COR-L47 (cell line): Measurements from ENCODE around the gene PRKACG.
"Not testable (repeated sequence)": the region's sequence is repeated elsewhere in the genome, so short reads cannot be mapped to it uniquely, and the experiment has no call there.

Experiments used
- DNase-seq: peaks from one replicate; lab custom pipeline; 2025; lab: John Stamatoyannopoulos, UW

The PRKACG gene

GRCh38 chr9:69014013-69014412 lies at the start of gene PRKACG:
Gene PRKACG, minus strand, starts transcription at chr9:69014113. Its CDS starts 21 bp downstream, at chr9:69014092.
- DNase-seq: no peak

DNA sequence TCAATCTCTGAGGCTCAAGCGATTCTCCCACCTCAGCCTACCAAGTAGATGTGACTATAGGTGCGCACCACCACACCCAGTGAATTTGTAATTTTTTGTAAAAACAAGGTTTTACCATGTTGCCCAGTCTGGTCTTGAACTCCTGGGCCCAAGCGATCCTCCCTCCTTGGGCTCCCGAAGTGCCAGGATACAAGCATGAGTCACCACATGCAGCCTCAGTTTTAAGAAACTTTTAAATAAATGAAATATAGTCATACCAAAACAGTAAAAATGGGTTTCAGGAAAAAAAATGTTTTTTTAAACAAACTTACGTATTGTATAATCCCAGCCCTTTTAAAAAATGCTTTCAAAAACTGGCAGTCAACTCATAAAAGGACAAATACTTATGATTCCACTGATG lies 48.3 kb upstream of the PRKACG start:
- no peak for DNase-seq

- no peak for DNase-seq
Measured at GRCh38 chr9:69060766-69061165, 46.9 kb upstream of the PRKACG start.

DNA sequence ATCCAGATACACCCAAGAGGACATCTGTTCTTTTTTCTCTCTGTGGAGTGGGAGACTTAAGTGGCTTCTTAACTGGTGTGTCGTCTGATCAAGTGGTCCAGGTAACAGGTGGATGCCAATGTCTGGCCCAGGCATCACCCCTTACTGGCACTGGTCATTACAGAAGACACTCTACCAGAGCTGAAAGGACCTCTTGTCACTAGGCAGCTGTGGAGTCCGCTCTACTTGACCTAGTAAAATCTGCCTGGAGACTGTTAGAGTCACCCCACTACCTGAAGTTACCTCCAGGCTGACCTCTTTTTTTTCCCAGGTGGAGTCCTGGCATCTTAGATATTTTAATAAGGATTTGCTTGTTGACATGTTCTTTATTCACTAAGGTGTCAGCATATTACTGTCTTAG lies 44.2 kb upstream of the PRKACG start:
- no peak for DNase-seq

DNA sequence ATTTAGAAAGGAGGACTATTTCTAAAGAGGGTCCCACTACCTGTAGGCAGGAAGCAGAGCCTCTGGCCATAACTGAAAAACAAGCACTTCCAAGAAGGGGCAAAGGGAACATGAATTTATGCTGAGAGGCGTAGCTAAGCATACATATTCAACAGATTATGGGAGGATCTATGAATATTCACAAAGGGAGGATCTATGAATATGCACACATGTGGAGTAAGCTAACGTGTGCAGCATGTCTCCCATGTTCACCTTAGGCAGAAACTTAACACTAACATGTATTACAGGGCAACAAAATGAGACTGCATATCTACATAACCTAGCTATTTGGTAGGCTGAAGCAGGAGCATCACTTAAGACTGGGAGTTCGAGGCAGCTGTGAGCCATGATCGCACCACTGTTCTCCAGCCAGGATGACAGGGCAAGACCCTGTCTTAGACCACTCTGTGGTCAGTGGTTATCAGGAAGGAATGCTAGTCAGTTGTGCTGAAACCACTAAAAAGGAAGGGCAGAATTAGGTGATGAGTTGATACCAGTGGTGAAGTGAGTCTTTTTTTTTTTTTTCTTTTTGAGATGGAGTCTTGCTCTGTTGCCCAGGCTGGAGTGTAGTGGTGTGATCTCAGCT lies 42.4 kb upstream of the PRKACG start:
- DNase-seq: no peak

DNA sequence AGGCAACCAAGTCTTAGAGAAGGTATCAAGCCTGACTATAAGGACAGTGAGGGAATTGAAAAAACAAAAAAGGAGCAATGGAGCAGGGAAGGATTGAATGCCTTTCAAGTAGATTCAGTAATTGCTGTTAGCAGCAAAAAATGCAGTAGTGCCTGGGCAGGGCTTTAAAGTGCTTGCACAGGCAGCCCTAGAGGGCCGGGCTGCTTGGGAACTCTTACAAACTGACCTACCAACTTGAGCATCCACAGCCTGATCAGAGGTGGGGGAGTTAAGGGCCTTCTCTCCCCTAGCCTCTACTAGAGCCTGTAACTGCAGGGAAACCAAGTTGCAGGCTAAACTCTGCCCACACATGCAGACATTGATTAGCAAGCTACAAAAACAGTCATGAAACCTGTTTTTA lies 41.1 kb upstream of the PRKACG start:
- no peak for DNase-seq

DNA sequence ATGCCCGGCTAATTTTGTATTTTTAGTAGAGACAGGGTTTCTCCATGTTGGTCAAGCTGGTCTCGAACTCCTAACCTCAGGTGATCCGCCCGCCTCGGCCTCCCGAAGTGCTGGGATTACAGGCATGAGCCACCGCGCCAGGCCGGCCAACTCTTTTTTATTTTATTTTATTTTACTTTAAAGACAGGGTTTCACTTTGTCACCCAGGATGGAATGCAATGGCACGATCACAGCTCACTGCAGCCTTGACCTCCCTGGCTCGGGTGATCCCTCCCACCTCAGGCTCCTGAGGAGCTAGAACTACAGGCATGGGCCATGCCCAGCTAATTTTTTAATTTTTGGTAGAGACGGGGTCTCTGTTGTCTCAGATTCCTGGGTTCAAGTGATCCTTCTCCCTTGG lies 37.0 kb upstream of the PRKACG start:
- DNase-seq: not testable (repeated sequence)

DNA sequence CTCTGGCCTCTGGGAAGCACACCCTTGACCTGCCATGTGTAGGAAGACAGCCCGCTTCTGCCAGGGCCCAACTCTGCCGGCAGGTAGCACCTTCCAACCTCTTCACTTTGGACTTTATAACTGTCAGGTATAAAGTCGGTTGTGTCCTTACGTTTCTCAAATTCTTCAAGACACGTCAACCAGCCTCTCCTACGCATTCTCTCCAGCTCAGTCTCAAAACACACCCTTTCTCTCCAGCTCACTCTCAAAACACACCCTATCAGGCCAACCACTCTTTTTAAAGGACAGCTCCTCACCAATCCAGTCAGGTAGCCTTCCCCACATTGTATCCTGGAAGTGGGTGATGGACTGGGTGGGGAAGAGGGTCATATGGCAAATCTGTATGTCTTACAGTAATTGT lies 35.2 kb upstream of the PRKACG start:
- no peak for DNase-seq

DNA sequence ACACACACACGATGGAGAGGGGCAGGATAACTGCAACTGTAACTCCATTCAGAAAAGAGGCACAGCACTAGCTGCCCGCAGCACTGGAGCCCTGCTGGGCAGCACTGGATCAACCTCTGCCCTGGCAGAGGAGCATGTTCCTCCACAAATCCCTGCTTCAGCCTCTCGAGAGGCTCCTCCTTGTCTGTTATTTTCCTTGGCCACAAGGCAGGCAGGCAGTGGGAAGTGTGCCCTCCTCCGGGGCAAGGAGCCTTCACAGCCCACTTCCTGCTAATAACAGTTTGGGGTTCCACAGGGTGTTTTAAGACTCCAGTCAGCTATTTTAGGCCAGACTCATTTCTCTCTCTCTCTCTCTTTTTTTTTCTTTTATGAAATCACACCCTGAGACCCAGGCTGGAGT lies 33.5 kb upstream of the PRKACG start:
- no peak for DNase-seq

DNA sequence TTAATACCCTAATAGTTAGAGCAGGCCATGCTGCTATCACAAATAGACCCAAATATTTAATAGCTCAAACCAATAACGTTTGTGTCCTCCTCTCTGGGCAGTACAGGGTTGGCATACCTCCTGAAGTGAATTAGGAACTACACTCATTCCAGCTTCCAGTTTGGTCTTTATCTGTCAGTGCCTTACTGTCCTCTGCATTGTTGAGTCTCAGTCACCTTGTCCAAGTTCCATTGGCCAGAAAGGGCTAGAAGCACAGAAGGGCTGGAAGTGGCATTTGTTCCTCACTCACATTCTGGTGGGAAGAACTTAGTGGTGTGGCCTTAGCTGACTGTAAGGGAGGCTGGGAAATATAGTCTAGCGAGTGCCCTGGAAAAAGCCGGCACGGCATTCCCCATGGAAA lies 32.8 kb upstream of the PRKACG start:
- DNase-seq: no peak

- DNase-seq: no peak
Measured at GRCh38 chr9:69045821-69046220, 31.9 kb upstream of the PRKACG start.

DNA sequence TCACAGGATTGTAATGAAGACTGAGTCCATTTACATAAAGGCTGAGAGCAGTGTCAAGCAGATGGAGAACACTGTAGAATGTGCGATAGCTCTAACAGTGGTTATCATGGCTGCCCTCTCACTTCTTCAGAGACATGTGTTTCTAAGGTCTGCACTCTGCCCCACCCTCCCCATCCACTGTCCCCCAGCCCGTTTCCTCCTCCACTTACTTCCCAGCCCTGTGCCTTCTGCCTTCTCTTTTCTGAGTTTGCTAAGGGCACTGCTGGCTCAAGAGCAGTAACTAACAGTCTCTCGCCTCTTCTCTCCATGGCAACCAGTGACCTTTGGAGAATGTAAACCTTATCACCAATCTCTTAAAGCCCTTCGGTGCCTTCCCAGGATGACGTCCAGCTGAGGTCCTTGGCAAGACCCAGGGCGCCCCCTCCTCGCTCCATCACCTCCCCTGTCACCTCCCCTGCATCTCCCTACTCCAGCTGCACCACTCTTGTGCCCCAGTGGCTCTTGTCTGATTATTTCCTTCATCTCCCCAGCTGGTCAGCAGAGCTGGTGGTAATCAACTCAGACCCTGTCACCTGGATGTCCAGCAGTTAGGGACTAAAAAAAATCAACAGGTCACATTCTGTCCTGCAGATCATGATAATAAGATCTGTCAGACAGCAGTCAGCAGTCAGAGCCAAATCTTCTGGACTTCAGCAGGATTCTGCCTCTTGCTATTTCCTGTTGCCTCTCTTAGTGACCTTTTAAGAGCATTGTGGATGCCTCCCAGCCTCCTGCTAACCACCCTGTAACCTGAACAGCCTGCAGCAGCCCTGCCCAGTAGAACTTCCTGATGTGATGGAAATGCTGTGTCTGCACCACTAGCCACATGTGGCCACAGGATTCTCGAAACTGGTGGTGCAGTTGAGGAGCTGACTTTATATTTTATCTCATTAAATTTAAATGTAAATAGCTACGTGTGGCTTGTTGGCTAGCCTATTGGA lies 30.6 kb upstream of the PRKACG start:
- no peak for DNase-seq

GRCh38 chr9:69040646-69041045 lies 26.7 kb upstream of the PRKACG start:
- no peak for DNase-seq

GRCh38 chr9:69036799-69037198 lies 22.9 kb upstream of the PRKACG start:
- no peak for DNase-seq

DNA sequence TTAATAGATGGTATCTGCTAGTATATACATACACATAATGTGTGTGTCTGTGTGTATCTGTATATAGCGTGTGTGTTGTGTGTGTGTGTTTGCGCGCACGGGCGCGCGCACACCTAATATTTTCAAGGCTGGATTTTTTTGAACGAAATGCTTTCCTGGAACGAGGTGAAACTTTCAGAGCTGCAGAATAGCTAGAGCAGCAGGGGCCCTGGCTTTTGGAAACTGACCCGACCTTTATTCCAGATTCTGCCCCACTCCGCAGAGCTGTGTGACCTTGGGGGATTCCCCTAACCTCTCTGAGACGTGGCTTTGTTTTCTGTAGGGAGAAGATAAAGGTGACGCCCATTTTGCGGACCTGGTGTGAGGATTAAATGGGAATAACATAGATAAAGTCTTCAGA lies 22.4 kb upstream of the PRKACG start:
- no peak for DNase-seq

- peak; percentile 52 for DNase-seq
Measured at GRCh38 chr9:69035438-69036308, 21.8 kb upstream of the PRKACG start, which contains the start of gene FXN. Gene FXN, plus strand, starts transcription at chr9:69035752. Its CDS starts 31 bp downstream, at chr9:69035783.

GRCh38 chr9:69034071-69034470 lies 20.2 kb upstream of the PRKACG start:
- no peak for DNase-seq

- no peak for DNase-seq
Measured at GRCh38 chr9:69030851-69031645, 17.1 kb upstream of the PRKACG start.

DNA sequence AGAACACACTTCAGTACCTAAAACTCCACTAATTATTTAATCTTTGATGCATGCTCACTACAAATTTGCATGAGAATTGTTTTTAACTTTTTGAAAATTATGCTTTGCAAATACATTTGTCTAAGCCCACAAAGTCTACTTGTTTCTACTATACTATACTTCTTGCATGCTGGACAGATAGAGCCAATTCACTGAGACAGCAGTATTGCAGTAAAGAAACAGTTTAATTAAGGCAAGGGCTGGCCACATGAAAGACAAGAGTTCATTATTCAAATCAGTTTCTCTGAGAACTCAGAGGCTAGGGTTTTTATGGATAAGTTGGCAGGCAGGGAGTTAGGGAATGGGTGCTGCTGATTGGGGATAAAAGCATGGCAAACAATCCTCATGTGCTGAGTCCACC lies 15.6 kb upstream of the PRKACG start:
- DNase-seq: no peak

- no peak for DNase-seq
Measured at GRCh38 chr9:69028754-69029153, 14.8 kb upstream of the PRKACG start.

DNA sequence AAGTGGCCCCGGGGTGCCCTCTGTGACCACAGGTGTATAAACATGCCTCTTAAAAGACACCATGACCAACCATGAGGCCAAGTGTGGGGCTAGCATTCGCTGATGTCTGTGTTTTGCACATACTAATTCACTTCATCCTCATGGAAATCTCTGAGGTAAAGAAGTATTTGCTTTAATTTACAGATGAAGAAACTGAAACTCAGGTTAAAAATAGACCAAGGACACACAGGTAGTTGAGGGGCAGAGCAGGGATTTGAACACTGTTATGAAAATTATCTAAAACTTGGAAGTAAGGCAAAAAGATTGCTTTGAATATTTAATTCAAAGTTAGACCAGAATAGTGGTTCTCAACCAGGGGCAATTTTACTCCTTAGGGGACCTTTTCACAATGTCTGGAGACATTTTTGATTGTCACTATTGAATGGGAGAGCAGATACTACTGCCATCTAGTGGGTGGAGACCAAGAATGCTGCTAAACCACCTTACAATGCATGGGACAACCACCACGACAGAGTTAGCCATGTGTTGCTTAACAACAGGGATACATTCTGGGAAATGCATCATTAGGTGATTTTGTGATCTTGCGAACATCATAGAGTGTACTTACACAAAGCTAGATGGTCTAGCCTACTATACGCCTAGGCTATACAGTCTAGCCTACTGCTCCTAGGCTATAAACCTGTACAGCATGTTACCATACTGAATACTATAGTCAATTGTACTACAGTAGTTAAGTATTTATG lies 13.6 kb upstream of the PRKACG start:
- peak; percentile 44 for DNase-seq
